Measurements from ENCODE around the gene MEIS3.

DNA sequence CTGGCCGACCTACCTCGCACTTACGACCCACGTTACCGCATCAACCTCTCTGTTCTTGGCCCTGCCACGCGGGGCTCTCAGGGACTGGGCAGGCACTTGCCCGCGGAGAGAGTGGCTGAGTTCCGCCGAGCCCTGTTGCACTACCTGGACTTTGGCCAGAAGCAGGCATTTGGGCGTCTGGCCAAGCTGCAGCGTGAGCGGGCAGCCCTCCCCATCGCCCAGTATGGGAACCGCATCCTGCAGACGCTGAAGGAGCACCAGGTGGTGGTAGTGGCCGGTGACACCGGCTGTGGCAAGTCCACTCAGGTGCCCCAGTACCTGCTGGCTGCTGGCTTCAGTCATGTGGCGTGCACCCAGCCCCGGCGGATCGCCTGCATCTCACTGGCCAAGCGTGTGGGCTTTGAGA, 66.0 kb downstream of the MEIS3 start:
- TF ChIP-seq EP300 (IDR thresholded peaks at IDR 0.05) (no peak), POLR2AphosphoS5 (IDR thresholded peaks at IDR 0.05) (no peak), POLR2A (IDR thresholded peaks at IDR 0.05) (no peak)
- TF ChIP-seq, protein P1, sequence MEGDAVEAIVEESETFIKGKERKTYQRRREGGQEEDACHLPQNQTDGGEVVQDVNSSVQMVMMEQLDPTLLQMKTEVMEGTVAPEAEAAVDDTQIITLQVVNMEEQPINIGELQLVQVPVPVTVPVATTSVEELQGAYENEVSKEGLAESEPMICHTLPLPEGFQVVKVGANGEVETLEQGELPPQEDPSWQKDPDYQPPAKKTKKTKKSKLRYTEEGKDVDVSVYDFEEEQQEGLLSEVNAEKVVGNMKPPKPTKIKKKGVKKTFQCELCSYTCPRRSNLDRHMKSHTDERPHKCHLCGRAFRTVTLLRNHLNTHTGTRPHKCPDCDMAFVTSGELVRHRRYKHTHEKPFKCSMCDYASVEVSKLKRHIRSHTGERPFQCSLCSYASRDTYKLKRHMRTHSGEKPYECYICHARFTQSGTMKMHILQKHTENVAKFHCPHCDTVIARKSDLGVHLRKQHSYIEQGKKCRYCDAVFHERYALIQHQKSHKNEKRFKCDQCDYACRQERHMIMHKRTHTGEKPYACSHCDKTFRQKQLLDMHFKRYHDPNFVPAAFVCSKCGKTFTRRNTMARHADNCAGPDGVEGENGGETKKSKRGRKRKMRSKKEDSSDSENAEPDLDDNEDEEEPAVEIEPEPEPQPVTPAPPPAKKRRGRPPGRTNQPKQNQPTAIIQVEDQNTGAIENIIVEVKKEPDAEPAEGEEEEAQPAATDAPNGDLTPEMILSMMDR (IDR thresholded peaks at IDR 0.05): no peak

Measured in upper lobe of left lung (tissue), 4 donors.